Measurements from ENCODE around the gene CYFIP1.

GRCh38 chr15:22893881-22894280 lies 86.3 kb downstream of the CYFIP1 start:
- no peak for TF ChIP-seq REST (IDR thresholded peaks at IDR 0.05)
- TF ChIP-seq CTCF (IDR thresholded peaks at IDR 0.05): no peak
- TF ChIP-seq JUNB (IDR thresholded peaks at IDR 0.05): no peak
- no peak for TF ChIP-seq HES2 (IDR thresholded peaks at IDR 0.05)
- TF ChIP-seq MAFK (IDR thresholded peaks at IDR 0.05; ENCODE audit: partially characterized antibody): no peak
- no peak for TF ChIP-seq SREBF2 (IDR thresholded peaks at IDR 0.05)
- TF ChIP-seq KDM5A (IDR thresholded peaks at IDR 0.05): no peak
- TF ChIP-seq RNF2 (IDR thresholded peaks at IDR 0.05; ENCODE audit: borderline replicate concordance, low read depth): no peak
